Mammary epithelial cell (primary cell): ENCODE measurements around the gene SAPCD1.

ENCODE experiments used
- CTCF ChIP-seq, 2 donors: IDR thresholded peaks in 1 of 2; conservative IDR thresholded peaks in 1 of 2; 2 replicates each; pipeline ENCODE4 v1.5.1; 2011 to 2012; ENCODE audit warnings: inconsistent platforms in 2 of 2, low read length in 2 of 2, mild to moderate bottlenecking in 2 of 2, control low read depth in 1 of 2, low read depth in 1 of 2; ENCODE audit not compliant: insufficient read depth in 1 of 2; ENCODE audit errors: extremely low read depth in 1 of 2
- EZH2 ChIP-seq: IDR thresholded peaks from 2 replicates; pipeline ENCODE4 v1.6.1; 2012; ENCODE audit warnings: low read length, inconsistent platforms, borderline replicate concordance

GRCh38 chr6:31775633-31776484, 13.4 kb downstream of the SAPCD1 start:
- no peak for TF ChIP-seq CTCF (conservative IDR thresholded peaks at IDR 0.05 in 1 of 2, IDR thresholded peaks at IDR 0.05 in 1 of 2; ENCODE audit: extremely low read depth in 1 of 2, insufficient read depth in 1 of 2, low read depth in 1 of 2, low read length in 2 of 2)
- no peak for TF ChIP-seq EZH2
